Sigmoid colon (tissue), 7 donors: ENCODE data around the gene CCL1. TPM values are rescaled to one million over a fixed set of nuclear protein-coding genes. Genes with fewer than 3 reads are reported as not detected.

Source experiments
- DNase-seq: peaks from one replicate; pipeline ENCODE4 v3.0.0-alpha.2; 2019
- H3K27ac ChIP-seq, 4 donors: fragments of 200-600 bp; sonication (generic); one replicate each; pipeline ENCODE4 v1.5.1; 2016 to 2019; ENCODE audit warnings: mild to moderate bottlenecking in 1 of 4
- H3K27me3 ChIP-seq, 3 donors: fragments of 200-600 bp; sonication (generic); one replicate each; pipeline ENCODE4 v1.5.1; 2019; ENCODE audit warnings: mild to moderate bottlenecking in 1 of 3
- H3K36me3 ChIP-seq, 4 donors: fragments of 200-600 bp; sonication (generic); one replicate each; pipeline ENCODE4 v1.5.1; 2016 to 2019
- H3K4me1 ChIP-seq, 4 donors: fragments of 200-600 bp; sonication (generic); one replicate each; pipeline ENCODE4 v1.5.1; 2017 to 2019
- H3K4me3 ChIP-seq, 4 donors: fragments of 200-600 bp; sonication (generic); one replicate each; pipeline ENCODE4 v1.5.1; 2017 to 2019; ENCODE audit warnings: mild to moderate bottlenecking in 2 of 4, moderate library complexity in 1 of 4
- H3K9me3 ChIP-seq, 4 donors: fragments of 200-600 bp in 3 of 4; sonication (generic) in 3 of 4; one replicate each; pipeline versions ENCODE4 v1.5.1 to v1.6.1; 2013 to 2019
- CTCF ChIP-seq, 4 experiments: fragments of 450-650 bp in 3 of 4; fragments of 200-600 bp in 1 of 4; IDR thresholded peaks; one replicate each; pipeline ENCODE4 v1.5.1; 2016 to 2019; ENCODE audit warnings: antibody characterized with exemption in 4 of 4, mild to moderate bottlenecking in 3 of 4, moderate library complexity in 2 of 4
- EP300 ChIP-seq, 4 donors: sonication (generic); formaldehyde crosslinking; IDR thresholded peaks; one replicate each; pipeline ENCODE4 v1.6.1; 2017; ENCODE audit warnings: antibody characterized with exemption in 4 of 4
- POLR2A ChIP-seq, 2 donors: fragments of 450-650 bp; IDR thresholded peaks; one replicate each; pipeline ENCODE4 v1.6.1; 2016; ENCODE audit warnings: antibody characterized with exemption in 2 of 2, mild to moderate bottlenecking in 2 of 2, moderate library complexity in 2 of 2
- POLR2AphosphoS5 ChIP-seq, 4 donors: sonication (generic); formaldehyde crosslinking; IDR thresholded peaks; one replicate each; pipeline ENCODE4 v1.6.1; 2017; ENCODE audit warnings: antibody characterized with exemption in 4 of 4
- WGBS, 2 donors: extraction: QIAGEN DNeasy Blood & Tissue Kit; methylation state at CpG; one replicate each; pipeline ENCODE4 v1.1.7; 2013; 5-methylcytosine and 5-hydroxymethylcytosine counted together
- intact Hi-C: fragments of 100-400 bp; cut with DNase I; formaldehyde crosslinking; loops from one replicate; pipeline ENCODE4 v1.15.1; 2023
- polyA plus RNA-seq, 3 donors: library from polyadenylated mRNA; stranded (reverse); fragments of 200-250 nt; gene quantifications; one replicate each; pipeline ENCODE4 v1.2.3, GENCODE V29; 2013
- total RNA-seq, 4 donors: library from RNA; depleted of rRNA; stranded (reverse); fragments of >200 nt; gene quantifications; one replicate each; pipeline ENCODE4 v1.1.0, GENCODE V29; 2016
- donor health status: healthy with polysubstance abuse.
- donor health status: Bipolar disorder and iron deficiency.
- donor health status: healthy.

The CCL1 gene
- total and polyA plus RNA-seq, 7 donors: not detected

GRCh38 chr17:34371405-34372100 is 8.5 kb upstream of the CCL1 start:
- no peaks in the 10 kb centered on the region for H3K36me3 ChIP-seq
- H3K4me3 ChIP-seq: no peak overlapping the region
- no peaks in the 10 kb centered on the region for H3K9me3 ChIP-seq
- TF ChIP-seq POLR2AphosphoS5 (IDR thresholded peaks at IDR 0.05) (no peak), CTCF (IDR thresholded peaks at IDR 0.05) (no peak), EP300 (IDR thresholded peaks at IDR 0.05) (no peak), POLR2A (IDR thresholded peaks at IDR 0.05) (no peak)
- DNase-seq: no peak
- intact Hi-C loops: no loop called here
- 67 to 85% methylated on average over 3 of the region's 3 CpGs for WGBS, 2 donors
- H3K27ac ChIP-seq: no peak overlapping the region
- peaks cover 0 to 3% (median 0%) of the 10 kb centered on the region in 3 donors for H3K27me3 ChIP-seq
- peaks cover 0 to 10% (median 3%) of the 10 kb centered on the region in 4 donors for H3K4me1 ChIP-seq

GRCh38 chr17:34370997-34371395 is 8.0 kb upstream of the CCL1 start:
- H3K9me3 ChIP-seq: no peaks in the 10 kb centered on the region
- 26 to 42% methylated on average over 3 of the region's 3 CpGs for WGBS, 2 donors
- H3K27ac ChIP-seq: no peak overlapping the region
- peaks cover 0 to 10% (median 3%) of the 10 kb centered on the region in 4 donors for H3K4me1 ChIP-seq
- peaks cover 0 to 3% (median 0%) of the 10 kb centered on the region in 3 donors for H3K27me3 ChIP-seq
- TF ChIP-seq POLR2A (IDR thresholded peaks at IDR 0.05) (no peak), EP300 (IDR thresholded peaks at IDR 0.05) (no peak), POLR2AphosphoS5 (IDR thresholded peaks at IDR 0.05) (no peak), CTCF (IDR thresholded peaks at IDR 0.05) (no peak)
- intact Hi-C loops: no loop called here
- H3K4me3 ChIP-seq: no peak overlapping the region
- no peaks in the 10 kb centered on the region for H3K36me3 ChIP-seq
- no peak for DNase-seq

GRCh38 chr17:34370376-34370996 is 7.5 kb upstream of the CCL1 start:
- DNase-seq: no peak
- TF ChIP-seq POLR2AphosphoS5 (IDR thresholded peaks at IDR 0.05): no peak
- no peak for TF ChIP-seq EP300 (IDR thresholded peaks at IDR 0.05)
- TF ChIP-seq CTCF (IDR thresholded peaks at IDR 0.05): no peak
- TF ChIP-seq POLR2A (IDR thresholded peaks at IDR 0.05): no peak
- WGBS, 2 donors: 85 to 91% methylated on average over 5 of the region's 5 CpGs

GRCh38 chr17:34369571-34369970 is 6.5 kb upstream of the CCL1 start:
- H3K27ac ChIP-seq: no peak overlapping the region
- TF ChIP-seq EP300 (IDR thresholded peaks at IDR 0.05): no peak
- no peak for TF ChIP-seq CTCF (IDR thresholded peaks at IDR 0.05)
- no peak for TF ChIP-seq POLR2AphosphoS5 (IDR thresholded peaks at IDR 0.05)
- no peak for TF ChIP-seq POLR2A (IDR thresholded peaks at IDR 0.05)
- peaks cover 0 to 10% (median 3%) of the 10 kb centered on the region in 4 donors for H3K4me1 ChIP-seq
- intact Hi-C loops: no loop called here
- peaks cover 0 to 3% (median 0%) of the 10 kb centered on the region in 3 donors for H3K27me3 ChIP-seq
- H3K9me3 ChIP-seq: no peaks in the 10 kb centered on the region
- 91 to 96% methylated on average over 3 of the region's 3 CpGs for WGBS, 2 donors
- H3K36me3 ChIP-seq: no peaks in the 10 kb centered on the region
- no peak for DNase-seq
- no peak overlapping the region for H3K4me3 ChIP-seq

More at GRCh38 chr17:34370376-34370996, 7.5 kb upstream of the CCL1 start:
- Histone ChIP-seq H3K27ac (no peak overlapping the region), H3K4me1 (peaks cover 0 to 10% (median 3%) of the 10 kb centered on the region in 4 donors), H3K9me3 (no peaks in the 10 kb centered on the region), H3K27me3 (peaks cover 0 to 3% (median 0%) of the 10 kb centered on the region in 3 donors), H3K4me3 (no peak overlapping the region), H3K36me3 (no peaks in the 10 kb centered on the region)
- intact Hi-C loops: no loop called here
